GM19452 (cell line): Measurements from ENCODE around the gene LRRC66.

Experiments used
- ATAC-seq: cut with Tn5 transposase; IDR thresholded peaks from one replicate; pipeline ENCODE4 v1.9.1; 2021; ENCODE audit not compliant: unreplicated experiment

LRRC66 gene

DNA sequence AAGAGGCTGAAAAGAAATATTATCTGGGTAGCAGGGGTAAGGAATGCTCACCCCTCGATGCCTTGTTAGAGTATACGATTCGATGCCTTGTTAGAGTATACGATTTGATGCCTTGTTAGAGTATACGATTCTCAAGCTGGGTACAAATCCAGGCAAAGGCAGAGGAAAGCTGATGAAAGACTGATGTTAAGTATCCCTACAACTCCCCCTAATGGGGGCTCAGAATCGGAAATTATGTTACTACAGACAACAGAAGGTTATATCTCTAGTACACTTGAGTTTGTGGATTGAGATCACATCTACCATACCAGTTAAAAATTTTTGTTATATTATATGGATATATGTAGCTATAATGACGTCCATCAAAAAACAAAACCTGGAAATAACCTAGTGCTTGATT, 4.8 kb downstream of the LRRC66 start:
- ATAC-seq: no peak

DNA sequence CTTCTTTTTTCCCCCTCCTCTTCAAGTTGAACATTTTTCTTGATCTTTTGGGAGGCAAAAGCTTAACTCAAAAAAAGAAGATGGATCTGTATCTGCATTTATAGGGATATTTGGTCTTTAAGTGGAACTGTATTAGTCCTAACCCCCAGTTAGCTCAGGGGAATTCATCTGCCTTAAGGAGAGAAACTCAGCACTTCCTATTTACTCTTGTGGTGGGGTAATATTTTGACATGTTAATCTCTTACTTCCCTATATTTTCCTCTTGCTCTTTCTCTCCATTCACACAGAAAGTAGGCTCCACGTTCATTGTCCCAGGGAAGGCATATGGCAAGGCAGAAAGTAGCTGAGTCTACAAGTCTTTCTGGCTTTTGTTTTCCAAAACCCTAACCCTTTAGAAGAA, 5.3 kb downstream of the LRRC66 start:
- ATAC-seq: no peak

DNA sequence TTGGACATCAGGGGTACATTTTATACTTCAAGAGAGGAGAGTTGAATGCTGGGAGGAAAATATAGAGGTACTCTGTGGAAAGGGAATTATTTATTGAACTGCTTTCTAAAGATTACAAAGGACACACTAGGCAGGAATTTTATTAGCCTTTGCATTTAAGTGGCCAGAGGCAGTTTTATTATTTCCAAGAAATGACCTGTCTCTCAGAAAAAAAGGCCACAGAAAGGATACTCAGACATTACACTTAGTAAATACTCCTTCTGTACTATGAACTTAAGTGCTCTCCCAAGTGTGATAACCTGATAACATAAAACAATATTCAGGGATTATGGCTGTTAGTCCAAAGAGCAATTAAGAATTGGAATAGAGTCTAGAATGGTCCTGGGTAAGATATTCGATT, 7.5 kb downstream of the LRRC66 start:
- no peak for ATAC-seq

DNA sequence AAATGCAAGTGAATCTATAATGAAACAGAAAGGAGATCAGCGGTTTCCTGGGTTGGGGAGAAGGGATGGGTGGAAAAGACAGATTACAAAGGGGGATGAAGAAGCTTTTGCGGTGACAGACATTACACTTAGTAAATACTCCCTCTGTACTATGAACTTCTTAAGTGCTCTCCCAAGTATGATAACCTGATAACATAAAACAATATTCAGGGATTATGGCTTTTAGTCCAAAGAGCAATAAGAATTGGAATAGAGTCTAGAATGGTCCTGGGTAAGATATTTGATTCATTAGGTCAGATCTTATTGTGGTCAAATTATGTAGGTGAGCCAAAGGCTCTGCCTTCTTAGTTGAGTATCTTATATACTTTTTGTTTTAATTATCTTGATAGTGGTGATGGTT, 9.2 kb downstream of the LRRC66 start:
- no peak for ATAC-seq

DNA sequence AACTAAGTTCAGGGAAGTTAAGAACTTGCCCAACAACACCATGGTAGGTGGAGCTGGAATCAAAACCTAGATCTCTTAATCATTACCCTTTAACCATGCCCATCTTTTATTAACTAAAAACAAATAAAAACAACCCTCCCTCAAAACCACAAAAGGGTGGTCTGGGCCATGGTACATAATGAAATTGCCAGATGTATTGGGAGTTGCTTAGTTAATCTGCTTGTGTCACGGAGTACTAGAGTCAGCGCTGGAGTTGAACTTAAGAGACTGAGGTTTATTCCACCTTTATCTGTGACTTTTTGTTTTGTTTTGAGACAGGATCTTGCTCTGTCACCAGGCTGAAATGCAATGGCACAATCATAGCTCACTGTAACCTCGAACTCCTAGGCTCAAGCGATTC, 13.3 kb downstream of the LRRC66 start:
- no peak for ATAC-seq

DNA sequence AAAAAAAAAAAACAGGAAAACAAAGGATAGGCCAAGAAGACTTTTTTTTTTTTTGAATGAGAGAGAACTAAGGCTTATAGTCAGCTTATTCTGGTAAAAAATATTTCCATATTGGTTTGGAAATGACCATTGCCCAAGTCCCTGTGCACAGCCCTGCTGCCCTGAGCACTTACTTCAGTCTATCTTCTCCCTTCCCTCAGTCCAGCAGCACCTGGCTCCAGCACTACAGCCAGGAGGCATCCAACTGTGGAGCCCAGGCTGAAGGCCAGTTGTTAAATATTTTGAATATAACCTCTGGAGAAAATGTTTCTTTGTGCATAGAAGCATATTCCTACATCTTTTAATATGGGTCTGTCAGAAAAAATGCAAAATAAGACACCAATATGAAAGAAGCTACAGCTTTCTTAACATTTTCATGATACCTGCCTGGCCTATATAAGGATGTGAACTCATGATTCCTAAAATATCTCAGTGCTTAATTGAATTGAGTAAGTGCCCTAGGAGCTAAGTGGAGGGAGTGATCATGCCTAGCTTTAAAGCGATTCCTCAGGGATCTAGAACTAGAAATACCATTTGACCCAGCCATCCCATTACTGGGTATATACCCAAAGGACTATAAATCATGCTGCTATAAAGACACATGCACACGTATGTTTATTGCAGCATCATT, 14.4 kb downstream of the LRRC66 start:
- no peak for ATAC-seq

DNA sequence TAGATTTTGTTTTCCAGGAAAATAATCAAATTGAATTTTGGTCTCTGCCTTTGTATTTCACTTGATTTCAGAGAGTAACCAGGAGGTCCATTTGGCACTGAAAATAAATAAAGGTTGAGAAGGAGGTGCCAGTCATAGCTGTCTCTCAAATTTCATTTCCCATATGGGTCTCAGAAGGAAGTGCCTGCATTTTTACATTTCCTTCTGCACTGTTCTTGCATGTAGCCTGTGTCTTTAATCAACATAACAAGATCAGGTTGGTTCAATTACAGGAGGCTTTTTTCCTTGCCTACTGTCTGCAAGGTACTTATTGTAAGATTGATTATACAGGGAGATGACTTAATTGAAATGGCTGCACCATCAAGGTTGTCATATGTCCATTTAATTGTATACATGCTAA, 15.7 kb downstream of the LRRC66 start:
- no peak for ATAC-seq

DNA sequence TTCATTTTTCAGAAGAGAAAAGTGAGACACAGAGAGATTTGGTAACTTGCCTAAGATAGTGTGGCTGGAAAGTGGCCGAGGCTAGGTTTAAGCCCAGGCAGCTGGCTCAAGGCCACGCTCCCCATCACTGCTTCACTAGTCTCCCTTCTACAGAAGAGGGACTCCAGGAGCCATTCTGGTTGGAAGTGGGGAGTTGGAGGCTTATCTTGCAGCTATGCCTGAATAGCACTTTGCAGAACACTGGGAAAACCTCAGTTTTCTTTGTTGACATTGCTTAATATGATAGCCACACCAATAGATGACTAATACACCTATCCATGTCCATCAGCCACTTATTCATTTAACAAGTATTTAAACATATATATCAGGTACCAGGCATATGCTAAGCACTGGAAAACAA, 18.5 kb downstream of the LRRC66 start:
- ATAC-seq: no peak

DNA sequence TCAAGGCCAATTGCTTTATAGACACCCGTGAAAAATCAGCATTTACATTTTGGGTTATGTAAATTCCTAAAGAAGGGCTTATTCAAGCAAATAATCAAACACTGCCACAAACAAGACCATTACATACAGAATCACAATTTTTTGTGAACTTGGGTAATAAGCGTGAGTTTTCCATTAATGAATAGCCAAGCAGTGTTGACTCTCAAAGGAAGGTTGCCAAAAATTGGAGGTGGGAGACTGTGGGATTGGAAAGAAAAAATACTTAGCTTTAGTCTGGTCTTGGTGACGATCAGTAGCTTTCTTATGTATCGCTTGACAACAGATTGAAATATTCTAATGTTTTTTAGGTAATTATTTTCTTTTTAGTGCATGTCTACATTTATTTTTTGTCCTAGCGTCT, 20.9 kb downstream of the LRRC66 start:
- no peak for ATAC-seq

DNA sequence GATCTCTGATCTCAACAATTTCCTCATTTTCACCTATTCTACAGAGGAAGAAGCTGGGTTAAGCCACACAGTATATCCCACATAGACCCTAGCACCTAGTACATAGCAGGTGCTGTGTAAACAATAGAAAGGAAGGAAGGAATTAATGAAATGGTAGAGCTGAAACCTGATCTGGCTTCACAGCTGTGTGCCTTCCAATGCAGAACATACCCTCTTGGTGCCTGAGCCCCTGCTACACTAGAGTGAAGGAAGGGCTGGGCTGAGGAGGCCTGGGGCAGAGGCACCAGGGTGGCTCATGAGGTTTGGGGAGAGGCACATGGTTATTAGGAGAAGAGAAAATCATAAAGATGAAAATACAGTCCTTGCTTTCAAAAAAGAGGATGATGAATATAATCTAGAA, 21.3 kb downstream of the LRRC66 start:
- no peak for ATAC-seq

DNA sequence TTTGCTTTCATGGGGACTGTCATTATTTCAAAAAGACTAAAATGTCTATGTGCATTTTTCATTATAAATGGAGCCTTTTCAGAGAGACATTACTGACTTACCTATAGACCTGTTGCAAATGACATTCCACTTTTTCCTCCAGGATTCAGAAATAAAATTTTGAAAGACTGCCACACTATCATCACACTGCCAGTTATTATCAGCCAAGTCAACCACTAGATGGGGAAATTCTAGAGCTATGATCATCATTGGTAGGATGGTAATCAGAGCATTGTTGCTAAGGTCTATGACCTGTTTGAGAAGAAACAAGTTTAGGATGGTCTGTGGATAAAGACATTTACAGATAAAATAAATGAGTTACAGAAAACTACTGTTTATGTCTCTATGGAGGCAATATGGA, 22.5 kb downstream of the LRRC66 start:
- ATAC-seq: no peak

DNA sequence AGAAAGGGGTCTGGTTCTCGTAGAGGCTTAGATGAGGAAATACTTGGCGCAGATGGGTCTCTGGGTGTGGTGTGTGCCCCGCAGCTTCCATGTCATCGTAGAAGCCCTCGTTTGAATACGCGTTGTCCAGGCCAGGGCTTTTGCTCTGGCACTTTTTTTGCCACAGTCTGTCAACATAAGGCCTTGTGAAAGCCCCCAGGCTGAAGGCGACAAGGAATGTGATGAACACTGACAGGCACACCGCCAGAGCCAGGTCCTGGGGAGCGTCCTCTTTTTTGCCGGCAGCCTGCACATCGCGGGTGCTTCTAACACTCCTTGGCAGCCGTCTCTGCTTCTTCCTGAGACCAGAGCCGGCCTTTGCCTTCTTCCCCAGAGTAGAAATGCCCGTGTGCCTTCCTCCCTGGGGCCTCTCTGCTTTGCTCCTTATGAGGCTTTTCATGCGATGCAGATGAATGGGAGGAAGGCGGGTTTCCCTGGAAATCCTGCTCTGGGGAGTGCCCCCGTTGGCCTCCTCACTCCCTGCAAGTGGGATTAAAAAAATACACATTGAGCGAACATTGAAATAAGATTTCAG, 24.4 kb downstream of the LRRC66 start:
- ATAC-seq: no peak

DNA sequence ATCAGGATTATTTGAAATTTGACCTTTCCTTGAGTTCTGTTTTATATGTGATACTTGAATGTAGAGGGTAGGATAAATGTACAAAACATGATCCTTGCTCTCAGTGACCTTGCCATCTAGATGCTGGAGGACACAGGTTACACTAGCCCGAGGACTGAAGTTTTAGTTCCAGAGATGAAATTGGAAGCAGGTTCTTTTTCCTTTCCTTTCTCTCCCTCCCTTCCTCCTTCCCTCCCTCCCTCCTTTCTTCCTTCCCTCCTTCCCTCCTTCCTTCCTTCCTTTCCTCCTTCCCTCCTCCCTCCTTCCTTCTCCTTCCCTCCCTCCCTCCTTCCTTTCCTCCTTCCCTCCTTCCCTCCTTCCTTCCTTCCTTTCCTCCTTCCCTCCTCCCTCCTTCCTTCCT, 54.3 kb downstream of the LRRC66 start:
- ATAC-seq: no peak

DNA sequence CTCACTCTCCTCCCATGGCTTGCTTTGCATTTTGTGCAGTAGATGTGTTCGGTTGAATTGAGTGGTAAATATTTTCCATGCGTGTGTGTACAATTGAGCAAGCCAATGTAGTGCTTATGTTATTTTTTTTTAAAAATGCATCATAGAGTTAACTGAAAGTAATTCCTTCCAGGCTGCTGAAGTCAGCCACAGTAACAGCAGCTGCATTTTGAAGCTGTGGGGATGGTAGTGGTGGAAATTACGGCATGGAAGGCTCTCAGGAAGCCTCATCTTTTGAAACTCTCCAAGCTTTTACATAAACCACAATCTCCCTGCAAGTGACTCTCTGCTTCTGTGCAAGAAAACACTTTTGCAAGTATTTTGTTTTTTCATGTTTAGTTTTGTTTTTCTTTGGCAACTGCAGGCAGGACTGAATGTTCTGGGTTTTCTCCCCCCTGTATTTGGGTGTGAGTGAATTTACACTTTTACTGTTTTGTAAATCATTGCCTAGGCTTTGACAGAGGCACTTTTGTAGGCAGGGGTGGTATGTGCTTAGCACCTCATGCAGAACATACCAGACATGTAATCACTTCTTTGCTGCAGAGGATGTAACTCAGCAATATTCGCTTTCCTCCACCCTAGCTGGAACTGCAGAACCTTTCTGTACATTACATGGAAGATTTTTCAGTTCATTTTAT, 56.2 kb downstream of the LRRC66 start:
- no peak for ATAC-seq

DNA sequence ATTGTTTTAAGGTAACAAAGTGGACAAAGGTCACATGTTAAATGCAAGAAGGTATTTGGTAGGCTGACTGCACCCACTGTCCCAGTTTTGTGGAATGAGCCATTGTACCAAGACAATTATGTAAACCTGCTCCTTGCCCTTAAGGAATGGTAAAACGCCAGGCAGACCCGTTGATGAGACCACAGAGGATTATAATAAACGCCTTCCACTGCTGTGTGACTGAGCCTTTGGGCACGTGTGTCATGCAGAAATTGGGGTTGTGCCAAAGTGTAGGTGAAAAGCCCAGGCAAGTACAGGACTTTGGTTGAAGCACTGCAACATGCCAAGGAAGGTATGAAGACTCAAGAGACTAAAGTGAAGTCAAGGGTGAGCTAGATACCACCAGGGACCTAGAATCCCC, 59.7 kb downstream of the LRRC66 start:
- no peak for ATAC-seq

DNA sequence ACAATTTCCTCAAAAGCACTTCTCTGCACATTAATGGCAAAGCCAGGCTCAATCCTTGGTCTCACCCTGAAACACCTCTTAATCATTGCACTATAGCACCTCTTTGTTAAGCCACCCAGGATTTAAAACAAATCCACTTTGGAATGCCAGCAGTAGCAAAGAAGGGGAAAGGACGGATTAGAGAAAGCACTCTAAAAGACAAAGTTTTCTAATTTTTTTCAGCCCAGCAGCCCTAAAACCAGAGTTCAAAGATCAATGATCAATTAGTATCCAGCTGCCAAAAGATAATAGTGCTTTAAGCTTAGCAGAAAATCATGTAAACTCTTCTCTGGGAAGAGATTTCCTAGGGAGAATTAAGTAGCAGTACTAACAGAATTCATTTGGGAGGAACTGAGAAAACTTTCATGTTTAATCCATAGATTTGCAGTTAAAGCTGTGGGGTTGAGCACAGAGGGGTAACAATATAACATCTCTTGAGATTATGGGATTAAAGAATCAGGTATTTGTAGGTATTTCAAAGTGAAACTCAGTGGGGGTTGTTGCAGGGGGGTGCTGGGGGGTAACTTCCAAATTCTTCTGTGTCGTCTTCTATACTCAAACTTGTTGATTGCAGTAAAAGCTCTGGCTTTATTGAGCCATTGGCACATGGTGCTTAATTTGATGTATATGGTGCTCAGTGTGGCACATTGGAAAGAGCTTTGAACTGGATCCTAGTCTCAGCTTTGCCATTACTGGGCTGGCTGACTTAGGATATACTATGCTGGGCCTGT, 61.8 kb downstream of the LRRC66 start:
- ATAC-seq: no peak
